Measurements from ENCODE around the gene MADD. TPM values are rescaled to one million over a fixed set of nuclear protein-coding genes. Genes with fewer than 3 reads are reported as not detected.

Gene MADD
- total RNA-seq, 2 experiments from 2014 or later = 99.4 to 107 TPM

- H3K4me1 Mint-ChIP-seq = peaks cover 6% of the 10 kb centered on the region
- ChIA-PET POLR2A (interaction anchor here (0.9 to 2.4 kb wide), 11 partner anchors 8 to 163 kb away, joined by 3 to 11 read pairs (median 5); partner anchors contain the start of gene DDB2), CTCF (interaction anchor here (0.6 kb wide), 1 partner anchor 10 kb away, joined by 4 read pairs; no protein-coding TSS in a partner anchor)
- no peaks in the 10 kb centered on the region for H3K27me3 Mint-ChIP-seq
- H3K9me3 Mint-ChIP-seq = no peaks in the 10 kb centered on the region
- no peak overlapping the region for H3K4me3 Mint-ChIP-seq
- H3K36me3 Mint-ChIP-seq (ENCODE audit: low read depth) = peaks cover 73% of the 10 kb centered on the region
- DNase-seq = no peak
- H3K27ac Mint-ChIP-seq = peak overlapping the region; percentile 2
These were observed 28.1 kb upstream of the MADD start for GRCh38 chr11:47241841-47242301.

GRCh38 chr11:47242596-47243192 lies 27.2 kb upstream of the MADD start:
- peaks cover 67% of the 10 kb centered on the region for H3K36me3 Mint-ChIP-seq (ENCODE audit: low read depth)
- DNase-seq = no peak
- ChIA-PET CTCF (interaction anchor here (0.8 to 1.7 kb wide), 2 partner anchors 14 to 17 kb away, joined by 4 to 5 read pairs; no protein-coding TSS in a partner anchor), POLR2A (interaction anchor here (0.6 to 2.4 kb wide), 8 partner anchors 9 to 162 kb away, joined by 3 to 11 read pairs (median 4); partner anchors contain the start of gene DDB2)
- H3K9me3 Mint-ChIP-seq = no peaks in the 10 kb centered on the region
- no peak overlapping the region for H3K4me3 Mint-ChIP-seq
- H3K4me1 Mint-ChIP-seq = peaks cover 14% of the 10 kb centered on the region
- H3K27me3 Mint-ChIP-seq = no peaks in the 10 kb centered on the region
- H3K27ac Mint-ChIP-seq = no peak overlapping the region

GRCh38 chr11:47243454-47243853 lies 26.5 kb upstream of the MADD start:
- Mint-ChIP-seq H3K27ac (no peak overlapping the region), H3K36me3 (ENCODE audit: low read depth) (peaks cover 60% of the 10 kb centered on the region), H3K9me3 (no peaks in the 10 kb centered on the region), H3K27me3 (no peaks in the 10 kb centered on the region), H3K4me1 (peaks cover 19% of the 10 kb centered on the region), H3K4me3 (no peak overlapping the region)
- ChIA-PET CTCF (interaction anchor here (0.5 to 1.7 kb wide), 2 partner anchors 16 to 61 kb away, joined by 4 to 5 read pairs; no protein-coding TSS in a partner anchor), POLR2A (interaction anchor here (0.9 to 2.4 kb wide), 5 partner anchors 9 to 28 kb away, joined by 4 to 11 read pairs (median 7); partner anchors contain the start of gene DDB2)
- DNase-seq = no peak

- H3K36me3 Mint-ChIP-seq (ENCODE audit: low read depth) = peaks cover 47% of the 10 kb centered on the region
- no peaks in the 10 kb centered on the region for H3K27me3 Mint-ChIP-seq
- peaks cover 25% of the 10 kb centered on the region for H3K4me1 Mint-ChIP-seq
- POLR2A ChIA-PET = interaction anchor here (2.0 to 2.4 kb wide), 2 partner anchors 10 to 30 kb away, joined by 10 to 11 read pairs; partner anchors contain the start of gene DDB2
- H3K9me3 Mint-ChIP-seq = no peaks in the 10 kb centered on the region
- H3K4me3 Mint-ChIP-seq = no peak overlapping the region
- DNase-seq = no peak
- CTCF ChIA-PET = no interaction called here
- no peak overlapping the region for H3K27ac Mint-ChIP-seq
These were observed 25.2 kb upstream of the MADD start for GRCh38 chr11:47244448-47245350.

DNA sequence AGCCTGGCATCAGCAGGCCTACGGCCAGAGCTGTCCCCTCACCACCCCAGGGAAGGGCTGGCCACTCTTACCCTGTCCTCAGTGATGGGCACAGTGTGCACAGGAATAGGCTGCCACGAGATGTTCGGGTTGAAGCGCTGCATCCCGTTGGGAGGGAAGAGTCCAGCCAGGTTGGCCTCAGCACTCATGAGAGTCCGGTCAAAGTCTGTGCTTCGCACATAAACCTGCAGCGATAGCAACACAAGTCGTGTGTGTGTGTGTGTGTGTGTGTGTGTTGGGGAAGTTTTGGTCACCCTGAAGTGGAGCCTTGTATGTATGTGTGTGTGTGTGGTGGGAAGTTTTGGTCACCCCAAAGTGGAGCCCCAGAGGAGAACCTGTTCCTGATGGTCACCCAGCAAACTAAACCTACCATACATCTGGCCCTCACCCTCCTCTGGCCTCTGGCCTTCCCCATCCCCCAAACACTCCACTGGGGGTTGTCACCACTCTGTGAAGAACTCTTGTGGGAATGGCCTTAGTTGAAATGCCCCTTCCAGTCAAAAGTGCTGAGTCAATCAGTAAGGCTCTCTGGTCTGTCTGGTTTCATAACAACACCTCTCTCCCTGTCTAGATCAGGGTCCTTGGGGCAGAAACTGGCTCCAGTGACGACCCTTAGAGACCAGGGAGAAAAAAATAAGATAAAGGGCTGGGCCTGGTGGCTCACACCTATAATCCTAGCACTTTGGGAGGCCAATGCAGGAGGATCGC lies 24.1 kb upstream of the MADD start:
- no peak for DNase-seq
- no peak overlapping the region for H3K27ac Mint-ChIP-seq
- H3K27me3 Mint-ChIP-seq = no peaks in the 10 kb centered on the region

DNA sequence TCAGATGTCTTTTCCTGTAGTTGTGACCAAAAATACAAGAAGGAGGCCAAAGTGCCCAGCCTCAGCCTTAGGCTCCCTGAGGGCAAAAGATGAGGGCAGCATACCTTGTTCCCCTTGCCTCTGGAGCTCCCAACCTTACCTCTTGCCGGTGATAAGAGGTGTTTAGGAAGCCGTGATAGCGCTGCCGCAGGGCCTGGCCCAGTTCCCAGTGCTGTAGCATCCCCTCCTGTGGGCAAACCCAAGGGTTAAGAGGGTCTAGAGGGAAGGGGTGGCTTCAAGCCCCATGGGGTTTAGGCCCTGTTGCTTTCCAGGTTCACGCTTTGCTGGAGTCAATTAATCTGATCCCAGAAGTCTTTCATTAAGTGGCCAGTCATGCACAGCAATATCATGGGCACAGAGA lies 22.4 kb upstream of the MADD start:
- Mint-ChIP-seq H3K27ac (peak overlapping the region; percentile 93), H3K27me3 (no peaks in the 10 kb centered on the region), H3K36me3 (ENCODE audit: low read depth) (peaks cover 26% of the 10 kb centered on the region), H3K4me1 (peaks cover 25% of the 10 kb centered on the region), H3K4me3 (peak overlapping the region; percentile 98), H3K9me3 (no peaks in the 10 kb centered on the region)
- DNase-seq = no peak
- ChIA-PET POLR2A (interaction anchor here (1.0 to 4.0 kb wide), 12 partner anchors 8 to 687 kb away, joined by 3 to 90 read pairs (median 18); partner anchors contain the start of genes DDB2 and NR1H3), CTCF (interaction anchor here (1.0 to 3.5 kb wide), 6 partner anchors 11 to 36 kb away, joined by 3 to 39 read pairs (median 8); partner anchors contain the start of gene NR1H3)

More for the DNA sequence above, 24.1 kb upstream of the MADD start:
- peaks cover 40% of the 10 kb centered on the region for H3K36me3 Mint-ChIP-seq (ENCODE audit: low read depth)
- H3K4me3 Mint-ChIP-seq = no peak overlapping the region
- peaks cover 27% of the 10 kb centered on the region for H3K4me1 Mint-ChIP-seq
- H3K9me3 Mint-ChIP-seq = no peaks in the 10 kb centered on the region
- ChIA-PET POLR2A (interaction anchor here (2.4 to 4.0 kb wide), 5 partner anchors 11 to 31 kb away, joined by 10 to 90 read pairs (median 33); partner anchors contain the start of gene DDB2), CTCF (interaction anchor here (1.1 kb wide), 1 partner anchor 68 kb away, joined by 3 read pairs; no protein-coding TSS in a partner anchor)

DNA sequence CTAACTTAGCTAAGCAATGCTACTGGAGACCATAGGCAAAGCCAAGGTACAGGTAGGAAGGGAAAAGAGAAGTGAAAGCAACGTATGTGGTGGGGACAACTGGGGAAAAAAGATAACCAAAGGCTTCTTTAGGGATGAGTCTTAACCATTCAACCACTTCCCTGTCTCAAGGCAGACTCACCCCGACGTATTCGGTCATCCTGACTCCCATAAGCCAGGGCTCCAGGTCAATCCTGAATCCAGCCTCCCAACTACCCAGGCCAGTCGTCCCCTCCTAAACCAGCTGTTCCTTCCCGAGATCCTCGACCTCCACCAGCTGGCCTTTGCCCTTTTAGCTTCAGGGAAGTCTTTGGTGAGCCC lies 21.6 kb upstream of the MADD start:
- Mint-ChIP-seq H3K4me3 (peak overlapping the region; percentile 98), H3K27ac (peak overlapping the region; percentile 93), H3K9me3 (no peaks in the 10 kb centered on the region), H3K4me1 (peaks cover 25% of the 10 kb centered on the region), H3K36me3 (ENCODE audit: low read depth) (peaks cover 19% of the 10 kb centered on the region), H3K27me3 (no peaks in the 10 kb centered on the region)
- CTCF ChIA-PET = interaction anchor here (0.7 to 3.5 kb wide), 10 partner anchors 10 to 164 kb away, joined by 3 to 39 read pairs (median 8); partner anchors contain the start of genes DDB2 and NR1H3
- POLR2A ChIA-PET = interaction anchor here (0.8 to 4.0 kb wide), 21 partner anchors 9 to 688 kb away, joined by 3 to 90 read pairs (median 4); partner anchors contain the start of genes ARFGAP2, ARHGAP1, DDB2 and NR1H3
- DNase-seq = no peak

GRCh38 chr11:47248664-47249377 lies 21.1 kb upstream of the MADD start, which contains the start of gene ACP2:
Gene ACP2 (minus strand): TSS chr11:47248814. CDS start chr11:47248789, 25 bp downstream.
- Mint-ChIP-seq H3K27me3 (no peaks in the 10 kb centered on the region), H3K4me1 (peaks cover 25% of the 10 kb centered on the region), H3K4me3 (peak within 1 kb of the TSS; percentile 98), H3K36me3 (ENCODE audit: low read depth) (peaks cover 14% of the 10 kb centered on the region), H3K9me3 (no peaks in the 10 kb centered on the region), H3K27ac (peak within 1 kb of the TSS; percentile 93)
- ChIA-PET POLR2A (interaction anchor here (0.6 to 4.0 kb wide), 22 partner anchors 10 to 688 kb away, joined by 3 to 90 read pairs (median 4); partner anchors contain the start of genes ARFGAP2, ARHGAP1, DDB2 and KBTBD4), CTCF (interaction anchor here (0.7 to 3.5 kb wide), 11 partner anchors 10 to 164 kb away, joined by 3 to 39 read pairs (median 8); partner anchors contain the start of genes DDB2 and NR1H3)
- peak; percentile 90 for DNase-seq

DNA sequence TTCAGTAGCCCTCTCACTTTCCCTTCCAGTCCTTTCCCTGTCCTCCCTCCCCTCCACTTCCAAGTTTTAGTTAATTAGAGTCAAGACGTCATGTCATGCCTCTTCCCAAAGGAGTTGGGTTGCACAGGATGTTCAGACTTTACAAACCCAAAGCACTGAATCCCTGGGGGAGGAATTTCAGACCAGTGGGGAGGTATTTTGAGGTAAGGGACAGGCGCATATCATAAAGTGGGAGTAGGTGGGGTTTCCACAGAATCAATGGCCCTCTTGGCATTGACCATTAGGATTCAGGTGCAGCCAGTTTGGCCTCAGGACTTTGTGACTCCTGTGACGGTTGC lies 20.6 kb upstream of the MADD start:
- Mint-ChIP-seq H3K36me3 (ENCODE audit: low read depth) (peaks cover 13% of the 10 kb centered on the region), H3K4me1 (peaks cover 25% of the 10 kb centered on the region), H3K9me3 (no peaks in the 10 kb centered on the region), H3K27ac (peak overlapping the region; percentile 93), H3K27me3 (no peaks in the 10 kb centered on the region), H3K4me3 (peak overlapping the region; percentile 98)
- ChIA-PET POLR2A (interaction anchor here (0.9 to 4.0 kb wide), 13 partner anchors 10 to 549 kb away, joined by 3 to 90 read pairs (median 12); partner anchors contain the start of genes ARFGAP2, ARHGAP1, DDB2 and NR1H3), CTCF (interaction anchor here (1.2 to 3.5 kb wide), 8 partner anchors 9 to 163 kb away, joined by 3 to 39 read pairs (median 10); partner anchors contain the start of genes DDB2 and NR1H3)
- DNase-seq = no peak

GRCh38 chr11:47251751-47252150 lies 18.2 kb upstream of the MADD start:
- DNase-seq = no peak
- ChIA-PET POLR2A (interaction anchor here (0.6 to 1.1 kb wide), 3 partner anchors 9 to 16 kb away, joined by 3 to 4 read pairs (median 3); no protein-coding TSS in a partner anchor), CTCF (interaction anchor here (0.7 to 1.0 kb wide), 3 partner anchors 10 to 72 kb away, joined by 3 to 4 read pairs (median 3); no protein-coding TSS in a partner anchor)
- H3K4me1 Mint-ChIP-seq = peaks cover 23% of the 10 kb centered on the region
- H3K27ac Mint-ChIP-seq = no peak overlapping the region
- no peak overlapping the region for H3K4me3 Mint-ChIP-seq
- no peaks in the 10 kb centered on the region for H3K9me3 Mint-ChIP-seq
- H3K27me3 Mint-ChIP-seq = no peaks in the 10 kb centered on the region
- no peaks in the 10 kb centered on the region for H3K36me3 Mint-ChIP-seq (ENCODE audit: low read depth)

DNA sequence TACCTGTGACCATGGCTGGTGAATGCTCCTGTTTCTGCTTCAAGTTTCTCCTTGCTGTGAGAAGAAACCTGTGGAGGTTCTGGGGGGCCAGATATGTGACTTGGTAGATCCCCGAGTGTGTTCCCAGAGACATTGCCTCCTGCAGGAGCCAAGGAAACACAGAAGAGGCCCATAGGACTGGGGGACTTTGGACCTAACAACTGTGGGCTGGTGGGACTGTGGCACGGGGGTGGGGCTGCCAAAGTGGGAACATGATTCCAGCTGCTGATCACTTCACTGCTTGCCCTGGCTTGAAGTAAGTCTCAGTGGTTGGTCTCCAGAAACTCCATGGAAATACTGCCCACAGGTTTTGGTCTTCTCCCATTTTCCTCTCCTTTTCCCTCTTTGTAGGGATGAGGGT lies 16.3 kb upstream of the MADD start:
- Mint-ChIP-seq H3K9me3 (no peaks in the 10 kb centered on the region), H3K36me3 (ENCODE audit: low read depth) (no peaks in the 10 kb centered on the region), H3K27ac (no peak overlapping the region), H3K27me3 (no peaks in the 10 kb centered on the region), H3K4me1 (peaks cover 12% of the 10 kb centered on the region), H3K4me3 (no peak overlapping the region)
- no peak for DNase-seq
- CTCF ChIA-PET = no interaction called here
- POLR2A ChIA-PET = interaction anchor here (2.2 kb wide), 1 partner anchor 38 kb away, joined by 7 read pairs; the partner anchor contains the start of gene DDB2

Data from activated CD4-positive, alpha-beta memory T cell treated with anti-CD3 and anti-CD28 coated beads, Interleukin-2, amount 10 ng/mL, durations not matched to agents 7 days and 5 days (primary cell).